ENCODE results near the gene KYAT1.

DNA sequence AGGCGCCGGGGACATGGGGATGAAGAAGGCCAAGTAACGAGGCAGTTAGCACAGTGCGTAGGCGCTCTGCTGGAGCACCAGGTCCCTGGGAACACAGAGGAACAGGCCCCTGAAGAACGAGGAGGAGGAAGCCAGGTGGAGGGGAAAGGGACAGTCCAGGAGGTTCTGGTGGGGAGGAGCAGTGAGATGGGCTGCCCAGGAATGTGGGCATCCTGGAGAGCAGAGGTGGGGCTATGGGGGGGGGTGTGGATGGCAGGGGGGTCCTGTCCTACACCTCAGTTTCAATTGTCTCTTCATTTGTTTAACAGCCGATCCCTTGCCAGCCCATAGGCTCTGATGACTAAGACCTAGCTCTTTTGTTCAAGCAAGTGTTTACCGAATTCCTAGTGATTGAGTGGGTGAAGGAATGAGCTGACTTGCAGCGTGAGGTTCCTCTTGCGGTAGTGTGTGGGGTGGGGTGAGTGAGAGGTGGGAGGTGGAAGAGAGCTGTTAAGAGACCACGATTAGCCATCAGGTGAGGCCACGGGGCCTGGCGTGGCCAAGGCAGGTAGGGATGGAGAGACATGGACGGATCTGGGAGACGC, 30.6 kb upstream of the KYAT1 start:
- no peak for TF ChIP-seq MYC (IDR thresholded peaks at IDR 0.05; ENCODE audit: low read depth, low read length)
- TF ChIP-seq, protein P1, sequence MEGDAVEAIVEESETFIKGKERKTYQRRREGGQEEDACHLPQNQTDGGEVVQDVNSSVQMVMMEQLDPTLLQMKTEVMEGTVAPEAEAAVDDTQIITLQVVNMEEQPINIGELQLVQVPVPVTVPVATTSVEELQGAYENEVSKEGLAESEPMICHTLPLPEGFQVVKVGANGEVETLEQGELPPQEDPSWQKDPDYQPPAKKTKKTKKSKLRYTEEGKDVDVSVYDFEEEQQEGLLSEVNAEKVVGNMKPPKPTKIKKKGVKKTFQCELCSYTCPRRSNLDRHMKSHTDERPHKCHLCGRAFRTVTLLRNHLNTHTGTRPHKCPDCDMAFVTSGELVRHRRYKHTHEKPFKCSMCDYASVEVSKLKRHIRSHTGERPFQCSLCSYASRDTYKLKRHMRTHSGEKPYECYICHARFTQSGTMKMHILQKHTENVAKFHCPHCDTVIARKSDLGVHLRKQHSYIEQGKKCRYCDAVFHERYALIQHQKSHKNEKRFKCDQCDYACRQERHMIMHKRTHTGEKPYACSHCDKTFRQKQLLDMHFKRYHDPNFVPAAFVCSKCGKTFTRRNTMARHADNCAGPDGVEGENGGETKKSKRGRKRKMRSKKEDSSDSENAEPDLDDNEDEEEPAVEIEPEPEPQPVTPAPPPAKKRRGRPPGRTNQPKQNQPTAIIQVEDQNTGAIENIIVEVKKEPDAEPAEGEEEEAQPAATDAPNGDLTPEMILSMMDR (IDR thresholded peaks at IDR 0.05; ENCODE audit: low read depth, low read length) = no peak
- TF ChIP-seq POLR2A (IDR thresholded peaks at IDR 0.05; ENCODE audit: extremely low read depth, insufficient read length) = no peak
- TF ChIP-seq, protein P2, sequence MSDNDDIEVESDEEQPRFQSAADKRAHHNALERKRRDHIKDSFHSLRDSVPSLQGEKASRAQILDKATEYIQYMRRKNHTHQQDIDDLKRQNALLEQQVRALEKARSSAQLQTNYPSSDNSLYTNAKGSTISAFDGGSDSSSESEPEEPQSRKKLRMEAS (IDR thresholded peaks at IDR 0.05; ENCODE audit: low read depth, low read length) = no peak
